HepG2 (cell line): ENCODE measurements around the gene C16orf89. TPM values are rescaled to one million over a fixed set of nuclear protein-coding genes. Genes with fewer than 3 reads are reported as not detected.
A peak's percentile ranks its signal among the peaks of the same experiment; 100 is the strongest.

ENCODE experiments used
- MED13 ChIP-seq: sonication (generic); formaldehyde crosslinking; IDR thresholded peaks from 2 replicates; pipeline ENCODE4 v1.5.0; 2020; ENCODE audit warnings: missing genetic modification reagents
- PATZ1 ChIP-seq: sonication (generic); formaldehyde crosslinking; IDR thresholded peaks from 2 replicates; pipeline ENCODE4 v1.4.0; 2020; ENCODE audit warnings: missing genetic modification reagents
- ZFAT ChIP-seq: sonication (generic); formaldehyde crosslinking; conservative IDR thresholded peaks from 2 replicates; pipeline ENCODE4 v1.8.1; 2023; ENCODE audit warnings: missing genetic modification reagents, inconsistent platforms
- ZNF142 ChIP-seq: sonication (generic); formaldehyde crosslinking; IDR thresholded peaks from 2 replicates; pipeline ENCODE4 v1.4.0; 2020; ENCODE audit warnings: missing genetic modification reagents
- ZNF329 ChIP-seq: sonication (generic); formaldehyde crosslinking; IDR thresholded peaks from 2 replicates; pipeline ENCODE4 v1.9.0; 2021; ENCODE audit warnings: low read depth, mild to moderate bottlenecking, missing genetic modification reagents
- polyA plus RNA-seq, 8 experiments: library from polyadenylated mRNA; depleted of rRNA in 3 of 8; stranded (reverse) in 7 of 8; unstranded in 1 of 8; fragments of >200 nt; fragmentation: Illumina TruSeq in 4 of 8; extraction: Trizol in 4 of 8; gene quantifications; 2 replicates each; pipeline versions ENCODE4 v1.2.1 to v1.2.3, GENCODE V29; 2011 to 2016; ENCODE audit warnings: low read depth in 4 of 8, missing spikeins in 1 of 8, mixed read lengths in 1 of 8; ENCODE audit not compliant: insufficient read depth in 1 of 8
- total RNA-seq, 5 experiments: library from RNA; depleted of rRNA; stranded (reverse); fragments of >200 nt; fragmentation: Illumina TruSeq; extraction: Trizol; gene quantifications; 2 replicates each; pipeline ENCODE4 v1.2.3, GENCODE V29; 2016; ENCODE audit warnings: low read depth in 1 of 5

Gene C16orf89
- total and polyA plus RNA-seq, 2 of the 13 experiments (the other 11 are each of a cell fraction or from before 2014, with no cell fraction given) = 1.9 to 3.4 TPM

GRCh38 chr16:5056352-5056751 lies 9.4 kb downstream of the C16orf89 start (continued):
- TF ChIP-seq PATZ1 (CRISPR knock-in tag) (peak; percentile 46; the same call in 1 of the 2 replicates), ZFAT (CRISPR knock-in tag) (0 out of 2 replicates have a peak, but pooled peaks have one; percentile 41), MED13 (CRISPR knock-in tag) (0 out of 2 replicates have a peak, but pooled peaks have one; percentile 25), ZNF142 (0 out of 2 replicates have a peak, but pooled peaks have one; percentile 60), ZNF329 (CRISPR knock-in tag) (no peak)
